GM12873 (cell line): ENCODE results near the gene TIMP3.

Experiments used
- TF ChIP-seq, protein P1 (sequence below): IDR thresholded peaks from 2 replicates; pipeline ENCODE4 v1.5.1; 2012; ENCODE audit warnings: low read depth, mild to moderate bottlenecking, moderate library complexity, low read length, control low read depth; ENCODE audit not compliant: insufficient read depth; ENCODE audit errors: missing control alignments

The TIMP3 gene

DNA sequence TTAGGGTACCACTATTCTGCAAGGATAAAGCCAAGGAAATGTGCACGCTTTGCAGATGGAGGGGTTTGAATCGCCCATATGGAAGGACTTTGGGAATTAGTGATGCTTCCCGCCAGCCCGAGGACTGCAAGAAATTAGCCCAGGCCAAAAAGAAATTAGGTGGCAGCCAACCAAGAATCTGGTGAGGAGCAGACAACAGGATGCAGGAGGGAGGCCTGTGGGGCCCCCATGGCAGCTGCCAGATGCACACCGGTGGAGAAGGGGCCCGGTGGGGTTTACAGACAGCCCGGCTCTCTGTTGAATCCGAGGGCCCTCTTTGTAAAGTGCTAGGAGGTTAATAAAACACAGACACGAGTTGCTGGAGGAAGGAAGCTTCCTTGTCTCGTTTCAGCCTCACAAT lies 73.5 kb downstream of the TIMP3 start:
- TF ChIP-seq, protein P1, sequence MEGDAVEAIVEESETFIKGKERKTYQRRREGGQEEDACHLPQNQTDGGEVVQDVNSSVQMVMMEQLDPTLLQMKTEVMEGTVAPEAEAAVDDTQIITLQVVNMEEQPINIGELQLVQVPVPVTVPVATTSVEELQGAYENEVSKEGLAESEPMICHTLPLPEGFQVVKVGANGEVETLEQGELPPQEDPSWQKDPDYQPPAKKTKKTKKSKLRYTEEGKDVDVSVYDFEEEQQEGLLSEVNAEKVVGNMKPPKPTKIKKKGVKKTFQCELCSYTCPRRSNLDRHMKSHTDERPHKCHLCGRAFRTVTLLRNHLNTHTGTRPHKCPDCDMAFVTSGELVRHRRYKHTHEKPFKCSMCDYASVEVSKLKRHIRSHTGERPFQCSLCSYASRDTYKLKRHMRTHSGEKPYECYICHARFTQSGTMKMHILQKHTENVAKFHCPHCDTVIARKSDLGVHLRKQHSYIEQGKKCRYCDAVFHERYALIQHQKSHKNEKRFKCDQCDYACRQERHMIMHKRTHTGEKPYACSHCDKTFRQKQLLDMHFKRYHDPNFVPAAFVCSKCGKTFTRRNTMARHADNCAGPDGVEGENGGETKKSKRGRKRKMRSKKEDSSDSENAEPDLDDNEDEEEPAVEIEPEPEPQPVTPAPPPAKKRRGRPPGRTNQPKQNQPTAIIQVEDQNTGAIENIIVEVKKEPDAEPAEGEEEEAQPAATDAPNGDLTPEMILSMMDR, result no peak

DNA sequence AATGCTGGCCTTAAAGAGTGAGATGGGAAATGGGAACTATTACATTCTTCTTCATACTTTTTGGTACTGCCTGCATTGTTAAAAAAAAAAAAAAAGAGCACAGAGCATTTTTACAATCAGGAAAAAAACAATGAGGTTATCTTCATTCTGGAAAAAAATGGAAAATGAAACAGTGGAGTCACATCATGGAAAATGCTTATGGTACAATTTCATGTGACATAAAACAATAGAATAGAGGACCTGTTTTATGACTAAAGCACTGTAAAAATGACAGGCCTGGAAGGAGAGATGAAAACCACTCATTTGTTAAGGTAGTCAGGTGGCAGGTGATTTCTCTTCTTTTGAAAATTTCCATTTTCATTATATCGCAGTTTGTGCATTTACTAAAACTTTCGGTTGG lies 75.0 kb downstream of the TIMP3 start:
- TF ChIP-seq, protein P1, result no peak

DNA sequence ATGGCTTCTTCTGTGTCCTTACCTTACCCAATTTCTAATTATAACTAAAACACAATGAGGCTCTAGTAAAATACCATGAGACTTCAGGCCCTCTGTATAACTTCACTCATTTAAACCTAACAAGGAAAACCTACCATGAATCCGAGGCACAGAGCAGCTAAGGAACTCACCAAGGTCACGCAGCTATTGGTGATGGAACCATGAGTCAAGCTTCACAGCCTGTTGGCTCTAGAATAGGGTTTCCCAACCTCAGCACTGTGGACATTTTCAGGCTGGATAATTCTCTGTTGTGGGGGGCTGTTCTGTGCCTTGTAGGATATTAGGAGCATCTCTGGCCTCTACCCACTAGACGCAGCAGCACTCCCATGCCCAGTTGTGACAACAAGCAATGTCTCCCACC lies 75.7 kb downstream of the TIMP3 start:
- TF ChIP-seq, protein P1, result no peak

DNA sequence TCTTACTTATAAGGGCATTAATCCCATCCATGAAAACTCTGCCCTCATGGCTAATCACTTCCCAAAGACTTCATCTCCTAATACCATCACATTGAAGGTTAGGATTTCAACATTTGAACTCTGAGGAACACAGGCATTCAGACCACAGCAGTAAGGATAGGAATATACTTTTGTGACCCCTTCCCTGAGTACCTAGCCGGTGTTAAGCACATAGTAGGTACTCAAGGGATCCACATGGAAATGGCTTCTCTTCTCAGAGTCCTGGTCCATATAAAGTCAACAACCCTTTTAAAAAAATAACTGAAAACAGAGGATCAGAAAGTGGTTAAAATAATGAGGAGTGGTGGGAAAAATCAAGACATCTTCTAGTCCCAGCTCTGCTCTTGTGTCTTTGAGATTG lies 78.0 kb downstream of the TIMP3 start:
- TF ChIP-seq, protein P1, result no peak

DNA sequence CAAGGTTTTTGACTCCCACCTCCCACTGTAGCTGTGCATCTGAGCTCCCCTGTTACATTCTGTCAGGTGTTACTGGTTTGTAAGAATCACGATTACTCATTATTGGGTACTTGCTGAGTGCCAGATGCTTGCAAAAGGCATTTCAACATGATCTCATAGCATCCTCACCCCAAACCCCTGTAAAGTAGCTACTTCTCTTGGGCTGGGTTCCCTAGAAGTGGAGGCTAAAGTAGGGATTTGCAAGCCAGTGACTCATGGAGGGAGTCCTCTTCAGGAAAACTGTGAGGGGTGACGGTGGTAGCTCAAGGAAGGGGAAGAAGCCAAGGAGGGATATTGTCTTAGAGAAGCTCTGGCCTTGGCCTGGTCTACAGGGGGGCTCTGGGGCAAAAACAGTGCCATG lies 78.6 kb downstream of the TIMP3 start:
- TF ChIP-seq, protein P1, result no peak

DNA sequence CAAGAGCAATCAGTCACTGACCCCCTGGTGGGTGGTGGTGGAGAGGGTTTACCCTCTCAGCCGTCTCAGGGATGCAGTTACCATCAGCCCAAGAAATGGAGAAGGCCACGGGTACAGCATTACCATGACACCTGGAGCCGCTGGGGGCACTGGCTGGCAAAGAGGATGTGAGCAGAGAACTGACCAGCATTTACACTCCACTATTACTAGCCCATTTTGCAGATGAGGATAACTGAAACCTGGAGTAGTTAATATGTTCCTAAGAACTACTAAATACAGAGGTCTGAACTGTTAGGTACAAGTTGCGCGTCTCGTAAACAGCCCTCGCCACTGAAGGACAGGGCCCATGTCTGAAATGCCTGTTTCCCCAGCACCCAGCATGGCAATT lies 79.0 kb downstream of the TIMP3 start:
- TF ChIP-seq, protein P1, result no peak

DNA sequence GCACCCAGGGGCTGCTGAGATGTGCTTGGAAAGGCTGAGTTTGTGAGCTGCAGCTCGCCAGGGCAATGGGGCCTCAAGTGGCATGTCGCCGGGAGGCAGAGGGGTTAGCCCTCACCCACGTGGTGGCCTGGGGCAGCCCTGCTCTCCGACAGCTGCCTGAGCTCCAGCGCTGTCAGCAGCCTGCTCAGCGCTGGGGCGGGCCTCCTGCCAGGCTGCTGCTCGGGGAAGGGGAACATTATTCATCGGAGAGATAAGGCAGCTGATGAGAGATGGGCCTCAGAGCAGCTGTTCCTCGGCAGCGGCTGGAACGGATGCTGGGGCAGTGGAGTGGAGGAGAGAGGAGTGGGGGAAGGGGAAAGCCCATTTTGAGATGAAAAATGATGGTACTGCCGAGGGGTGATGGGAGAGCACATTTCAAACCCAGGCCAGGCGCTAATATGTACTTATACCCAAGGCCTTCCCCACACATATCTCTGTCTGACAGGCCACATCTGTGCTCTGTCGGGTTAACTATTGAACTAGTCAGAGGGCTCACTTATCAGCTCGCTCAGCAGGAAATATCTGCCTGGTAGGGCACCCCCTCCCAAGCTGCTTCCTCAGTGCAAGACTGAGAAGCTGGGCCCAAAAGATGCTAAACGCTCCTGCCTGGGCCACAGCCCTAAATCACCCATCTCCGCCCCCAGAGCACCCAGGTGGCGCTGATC lies 79.5 kb downstream of the TIMP3 start:
- TF ChIP-seq, protein P1, result no peak

DNA sequence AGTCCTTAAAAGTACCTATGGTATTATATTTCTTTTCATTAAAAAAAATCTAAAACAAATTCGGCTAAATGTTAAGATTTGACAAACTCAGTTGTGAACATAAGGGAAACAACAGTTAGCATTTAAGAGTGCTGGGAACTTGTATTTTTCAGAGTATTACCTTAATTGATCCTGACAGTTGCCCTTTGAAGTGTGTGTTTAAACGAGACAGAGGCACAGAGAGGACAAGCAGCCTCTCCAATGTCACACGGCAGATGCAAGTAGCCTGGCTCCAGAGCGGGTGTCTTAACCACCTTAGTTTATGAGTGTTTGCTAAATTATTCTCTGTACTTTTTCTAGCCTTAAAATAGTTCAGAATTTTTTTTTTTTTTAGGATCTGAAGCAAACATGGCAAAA lies 80.9 kb downstream of the TIMP3 start:
- TF ChIP-seq, protein P1, result no peak
